ENCODE measurements around the gene LMF1.
A peak's percentile ranks its signal among the peaks of the same experiment; 100 is the strongest.

LMF1 gene

GRCh38 chr16:973366-973765 lies 2.6 kb upstream of the LMF1 start:
- peaks cover 26 to 74% (median 63%) of the 10 kb centered on the region in 11 experiments for H3K27me3 ChIP-seq
- H3K4me2 ChIP-seq: 0 out of 22 replicates have a peak overlapping the region, but pooled peaks of 1 of the 11 experiments have one; percentile 52
- no peak overlapping the region for H3K9ac ChIP-seq
- peaks cover 17 to 57% (median 50%) of the 10 kb centered on the region in 10 experiments for H3K4me1 ChIP-seq
- H3K36me3 ChIP-seq: peaks cover 0 to under 1% (median 0%) of the 10 kb centered on the region in 11 experiments; a peak in 1 of 22 replicates
- no peak overlapping the region for H3K4me3 ChIP-seq
- H4K20me1 ChIP-seq: peaks cover 0 to 51% (median 13%) of the 10 kb centered on the region in 11 experiments; a peak in 13 of 22 replicates
- no peak overlapping the region for H3K27ac ChIP-seq
- H3K9me3 ChIP-seq (replicated peaks in 1 of 11): no peaks in the 10 kb centered on the region
- TF ChIP-seq Cebpa-rat (IDR thresholded peaks at IDR 0.05): no peak

- H4K20me1 ChIP-seq: peaks cover 0 to 55% (median 18%) of the 10 kb centered on the region in 11 experiments; a peak in 15 of 22 replicates
- H3K36me3 ChIP-seq: peaks cover 0 to 8% (median 5%) of the 10 kb centered on the region in 11 experiments; a peak in 12 of 22 replicates
- H3K4me2 ChIP-seq: no peak overlapping the region
- H3K9me3 ChIP-seq (replicated peaks in 1 of 11): no peaks in the 10 kb centered on the region
- TF ChIP-seq Cebpa-rat (IDR thresholded peaks at IDR 0.05): no peak
- H3K4me3 ChIP-seq: no peak overlapping the region
- H3K27me3 ChIP-seq: peaks cover 24 to 65% (median 56%) of the 10 kb centered on the region in 11 experiments; a peak in 21 of 22 replicates
- H3K9ac ChIP-seq: no peak overlapping the region
- H3K27ac ChIP-seq: no peak overlapping the region
- H3K4me1 ChIP-seq: peaks cover 24 to 62% (median 52%) of the 10 kb centered on the region in 10 experiments
These were observed 1.7 kb upstream of the LMF1 start for GRCh38 chr16:972316-973002.

GRCh38 chr16:971981-972315 lies 1.2 kb upstream of the LMF1 start:
- Histone ChIP-seq H3K36me3 (peaks cover 0 to 13% (median 10%) of the 10 kb centered on the region in 11 experiments; a peak in 15 of 22 replicates), H3K4me1 (peaks cover 24 to 62% (median 52%) of the 10 kb centered on the region in 10 experiments), H3K9ac (no peak overlapping the region), H3K4me2 (no peak overlapping the region), H3K4me3 (no peak overlapping the region), H3K9me3 (replicated peaks in 1 of 11) (no peaks in the 10 kb centered on the region), H4K20me1 (peaks cover 0 to 55% (median 18%) of the 10 kb centered on the region in 11 experiments; a peak in 15 of 22 replicates), H3K27ac (no peak overlapping the region), H3K27me3 (peaks cover 24 to 60% (median 52%) of the 10 kb centered on the region in 11 experiments; a peak in 21 of 22 replicates)
- TF ChIP-seq Cebpa-rat (IDR thresholded peaks at IDR 0.05): no peak

GRCh38 chr16:971582-971905 lies 760 bp upstream of the LMF1 start:
- H3K4me1 ChIP-seq: peaks cover 24 to 62% (median 51%) of the 10 kb centered on the region in 10 experiments
- peak overlapping the region in 4 of 10 experiments; percentile 73 to 92 (median 80); a peak in 5 of 20 replicates for H3K4me3 ChIP-seq
- H4K20me1 ChIP-seq: peaks cover 0 to 52% (median 16%) of the 10 kb centered on the region in 11 experiments; a peak in 15 of 22 replicates
- H3K9ac ChIP-seq: peak overlapping the region in 4 of 11 experiments; percentile 45 to 94 (median 91); a peak in 4 of 22 replicates
- H3K27ac ChIP-seq: no peak overlapping the region
- H3K4me2 ChIP-seq: peak overlapping the region; percentile 81 to 100 (median 97)
- no peak for TF ChIP-seq Cebpa-rat (IDR thresholded peaks at IDR 0.05)
- peaks cover 0 to 17% (median 14%) of the 10 kb centered on the region in 11 experiments; a peak in 16 of 22 replicates for H3K36me3 ChIP-seq
- H3K9me3 ChIP-seq (replicated peaks in 1 of 11): peaks cover 0 to 1% (median 0%) of the 10 kb centered on the region in 11 experiments; a peak in 3 of 22 replicates
- H3K27me3 ChIP-seq: peaks cover 23 to 56% (median 48%) of the 10 kb centered on the region in 11 experiments; a peak in 21 of 22 replicates

- H3K4me2 ChIP-seq: peak overlapping the region; percentile 97 to 100 (median 99)
- H3K4me3 ChIP-seq: peak overlapping the region; percentile 73 to 92 (median 82)
- H3K4me1 ChIP-seq: peaks cover 24 to 50% (median 39%) of the 10 kb centered on the region in 10 experiments
- peak overlapping the region; percentile 84 to 95 (median 90) for H3K9ac ChIP-seq
- H3K36me3 ChIP-seq: peaks cover 8 to 29% (median 26%) of the 10 kb centered on the region in 11 experiments; a peak in 20 of 22 replicates
- H3K27me3 ChIP-seq: peaks cover 11 to 44% (median 38%) of the 10 kb centered on the region in 11 experiments; a peak in 21 of 22 replicates
- peak overlapping the region; percentile 74 to 94 (median 85) for H3K27ac ChIP-seq
- peaks cover 7 to 13% (median 9%) of the 10 kb centered on the region in 11 experiments; a peak in 20 of 22 replicates for H3K9me3 ChIP-seq (replicated peaks in 1 of 11)
- peaks cover 0 to 44% (median 16%) of the 10 kb centered on the region in 11 experiments; a peak in 13 of 22 replicates for H4K20me1 ChIP-seq
- TF ChIP-seq Cebpa-rat (IDR thresholded peaks at IDR 0.05): no peak
These were observed 408 bp downstream of the LMF1 start for GRCh38 chr16:970386-970765.

- TF ChIP-seq Cebpa-rat (IDR thresholded peaks at IDR 0.05): no peak
- H4K20me1 ChIP-seq: peaks cover 0 to 43% (median 16%) of the 10 kb centered on the region in 11 experiments; a peak in 13 of 22 replicates
- peaks cover 27 to 48% (median 38%) of the 10 kb centered on the region in 10 experiments for H3K4me1 ChIP-seq
- H3K36me3 ChIP-seq: peaks cover 8 to 32% (median 27%) of the 10 kb centered on the region in 11 experiments; a peak in 20 of 22 replicates
- peaks cover 11 to 38% (median 32%) of the 10 kb centered on the region in 11 experiments; a peak in 20 of 22 replicates for H3K27me3 ChIP-seq
- peaks cover 8 to 15% (median 11%) of the 10 kb centered on the region in 11 experiments; a peak in 20 of 22 replicates for H3K9me3 ChIP-seq (replicated peaks in 1 of 11)
- peak overlapping the region; percentile 84 to 95 (median 90) for H3K9ac ChIP-seq
- peak overlapping the region; percentile 97 to 100 (median 99) for H3K4me2 ChIP-seq
- H3K4me3 ChIP-seq: peak overlapping the region; percentile 73 to 92 (median 82)
- peak overlapping the region; percentile 74 to 94 (median 85) for H3K27ac ChIP-seq
These were observed 1.0 kb downstream of the LMF1 start for GRCh38 chr16:969508-970385.

GRCh38 chr16:968620-969019 lies 2.2 kb downstream of the LMF1 start:
- no peak overlapping the region for H3K27ac ChIP-seq

More at GRCh38 chr16:968620-969019, 2.2 kb downstream of the LMF1 start:
- peak overlapping the region in 7 of 11 experiments; percentile 11 to 47 (median 22); a peak in 10 of 22 replicates for H3K9ac ChIP-seq
- no peak overlapping the region; a peak in 1 of 20 replicates for H3K4me3 ChIP-seq
- peaks cover 8 to 15% (median 11%) of the 10 kb centered on the region in 11 experiments; a peak in 20 of 22 replicates for H3K9me3 ChIP-seq (replicated peaks in 1 of 11)
- TF ChIP-seq Cebpa-rat (IDR thresholded peaks at IDR 0.05): no peak
- H3K4me2 ChIP-seq: peak overlapping the region; percentile 97 to 100 (median 99)
- peaks cover 5 to 27% (median 22%) of the 10 kb centered on the region in 11 experiments; a peak in 17 of 22 replicates for H3K27me3 ChIP-seq
- peaks cover 8 to 32% (median 27%) of the 10 kb centered on the region in 11 experiments; a peak in 20 of 22 replicates for H3K36me3 ChIP-seq
- peaks cover 0 to 39% (median 16%) of the 10 kb centered on the region in 11 experiments; a peak in 12 of 22 replicates for H4K20me1 ChIP-seq
- H3K4me1 ChIP-seq: peaks cover 38 to 51% (median 41%) of the 10 kb centered on the region in 10 experiments
